ENCODE results near the gene NELFA. TPM values are rescaled to one million over a fixed set of nuclear protein-coding genes. Genes with fewer than 3 reads are reported as not detected.

NELFA gene
- total and polyA plus RNA-seq, 2 of the 4 experiments (the other 2 are of a cell fraction), result 4.3 to 21.9 TPM

GRCh38 chr4:2047031-2047660 lies 38.4 kb upstream of the NELFA start:
- H3K4me2 ChIP-seq (ENCODE audit: low read depth, low read length), result no peak overlapping the region
- H2BK20ac ChIP-seq (ENCODE audit: low read depth, low read length), result no peak overlapping the region
- H4K8ac ChIP-seq (ENCODE audit: low read depth in 2 of 2, low read length in 2 of 2), result no peak overlapping the region
- no peak overlapping the region for H3K56ac ChIP-seq (ENCODE audit: extremely low read depth, insufficient read depth, low read length)
- H2BK120ac ChIP-seq (ENCODE audit: low read depth, low read length), result no peak overlapping the region
- H3K27ac ChIP-seq (ENCODE audit: insufficient read depth, low read length), result no peak overlapping the region
- H3K27me3 ChIP-seq (ENCODE audit: control insufficient read depth, insufficient read depth, low read length), result peaks cover 9% of the 10 kb centered on the region; the same call in 1 of the 2 replicates
- H3K79me1 ChIP-seq (ENCODE audit: low read depth in 1 of 2, low read length in 2 of 2), result 0 out of 4 replicates have a peak, but pooled peaks cover 0 to 7% of the 10 kb centered on the region in 2 experiments
- no peak overlapping the region for H2BK15ac ChIP-seq (ENCODE audit: low read depth, low read length)
- BruUV-seq (replicated peaks), result no TSS peak
- TF ChIP-seq MXI1 (IDR thresholded peaks at IDR 0.05; ENCODE audit: borderline replicate concordance, low read depth, low read length), result no peak
- TF ChIP-seq MAFK (IDR thresholded peaks at IDR 0.05; ENCODE audit: low read depth, low read length), result no peak
- TF ChIP-seq BHLHE40 (IDR thresholded peaks at IDR 0.05; ENCODE audit: low read depth, low read length), result no peak
- TF ChIP-seq CHD1 (IDR thresholded peaks at IDR 0.05; ENCODE audit: low read depth, low read length), result no peak
- no peak for TF ChIP-seq RAD21 (IDR thresholded peaks at IDR 0.05; ENCODE audit: low read length)
- no peak for TF ChIP-seq MAZ (IDR thresholded peaks at IDR 0.05; ENCODE audit: borderline replicate concordance, low read depth, low read length)
- TF ChIP-seq POLR2A (IDR thresholded peaks at IDR 0.05; ENCODE audit: low read depth, low read length), result no peak
- no peak for TF ChIP-seq ELK1 (IDR thresholded peaks at IDR 0.05; ENCODE audit: borderline replicate concordance, low read depth, low read length)
- TF ChIP-seq NFE2L2 (IDR thresholded peaks at IDR 0.05; ENCODE audit: low read depth, low read length), result no peak
- TF ChIP-seq RFX5 (IDR thresholded peaks at IDR 0.05; ENCODE audit: low read depth, low read length), result no peak
- no peak for TF ChIP-seq SMC3 (IDR thresholded peaks at IDR 0.05; ENCODE audit: low read depth, low read length)
- TF ChIP-seq CTCF (conservative IDR thresholded peaks at IDR 0.05; ENCODE audit: low read depth, low read length), result no peak
- TF ChIP-seq FOS (IDR thresholded peaks at IDR 0.05; ENCODE audit: low read depth, low read length), result no peak
- no peak for TF ChIP-seq USF2 (IDR thresholded peaks at IDR 0.05; ENCODE audit: low read depth, low read length)
- no peak for TF ChIP-seq CEBPB (IDR thresholded peaks at IDR 0.05; ENCODE audit: low read depth, low read length)
- no peak for TF ChIP-seq RCOR1 (IDR thresholded peaks at IDR 0.05; ENCODE audit: insufficient replicate concordance, low read length)
- H3K4me3 ChIP-seq (ENCODE audit: insufficient read depth, low read depth, low read length), result no peak overlapping the region
- no peaks in the 10 kb centered on the region; the same call in 1 of the 2 replicates for H3K4me1 ChIP-seq (ENCODE audit: control insufficient read depth, insufficient read depth, low read length)
- no peak overlapping the region for H2AFZ ChIP-seq (replicated peaks; ENCODE audit: low read length, poor library complexity)
- H3K4ac ChIP-seq (ENCODE audit: low read depth, low read length), result no peak overlapping the region
- no peak overlapping the region for H4K91ac ChIP-seq (ENCODE audit: insufficient read depth, low read depth, low read length)
- in situ Hi-C loops (cut with MboI; ENCODE audit: low sequenced_read_pairs), result no loop called here
- no peak overlapping the region for H2AK5ac ChIP-seq (ENCODE audit: low read depth, low read length)
- ATAC-seq (ENCODE audit: low read depth), result no peak
- peaks cover 2% of the 10 kb centered on the region; the same call in 1 of the 2 replicates for H3K36me3 ChIP-seq (ENCODE audit: control insufficient read depth, insufficient read depth, low read length)
- dilution Hi-C loops (cut with HindIII; ENCODE audit: low sequenced_read_pairs, unreplicated experiment), result no loop called here
- intact Hi-C loops (cut with micrococcal nuclease), result no loop called here
- H3K9me1 ChIP-seq (ENCODE audit: insufficient read depth, low read length), result no peaks in the 10 kb centered on the region
- H3K14ac ChIP-seq (replicated peaks; ENCODE audit: low read depth, low read length), result no peak overlapping the region
- 60% methylated on average over 9 of the region's 57 CpGs; no CpG with 5 or more reads in 1 of the 2 experiments for WGBS, 2 experiments (ENCODE audit: extremely low coverage in 2 of 2, insufficient read length in 1 of 2)
- H4K5ac ChIP-seq (ENCODE audit: low read depth, low read length), result no peak overlapping the region
- no peak overlapping the region for H3K23ac ChIP-seq (ENCODE audit: low read depth, low read length)
- ChIA-PET CTCF (no interaction called here), POLR2A (ENCODE audit: unreplicated experiment) (no interaction called here)
- no peak overlapping the region for H2AK9ac ChIP-seq (replicated peaks; ENCODE audit: low read depth, low read length, poor library complexity)
- no peaks in the 10 kb centered on the region; the same call in 1 of the 2 replicates for H3K9me3 ChIP-seq (ENCODE audit: control insufficient read depth, insufficient read depth, low read length)
- no peak overlapping the region for H3K18ac ChIP-seq (ENCODE audit: low read depth, low read length)
- H4K20me1 ChIP-seq (ENCODE audit: insufficient read depth, low read length), result no peaks in the 10 kb centered on the region
- no peak for DNase-seq
- H3K9ac ChIP-seq (ENCODE audit: low read depth, low read length), result no peak overlapping the region
- no peak overlapping the region for H2BK5ac ChIP-seq (ENCODE audit: low read depth, low read length, poor library complexity, severe bottlenecking)
